Measurements from ENCODE around the gene CD300LD.
"Not testable (repeated sequence)": the region's sequence is repeated elsewhere in the genome, so short reads cannot be mapped to it uniquely, and the experiment has no call there.

Gene CD300LD

DNA sequence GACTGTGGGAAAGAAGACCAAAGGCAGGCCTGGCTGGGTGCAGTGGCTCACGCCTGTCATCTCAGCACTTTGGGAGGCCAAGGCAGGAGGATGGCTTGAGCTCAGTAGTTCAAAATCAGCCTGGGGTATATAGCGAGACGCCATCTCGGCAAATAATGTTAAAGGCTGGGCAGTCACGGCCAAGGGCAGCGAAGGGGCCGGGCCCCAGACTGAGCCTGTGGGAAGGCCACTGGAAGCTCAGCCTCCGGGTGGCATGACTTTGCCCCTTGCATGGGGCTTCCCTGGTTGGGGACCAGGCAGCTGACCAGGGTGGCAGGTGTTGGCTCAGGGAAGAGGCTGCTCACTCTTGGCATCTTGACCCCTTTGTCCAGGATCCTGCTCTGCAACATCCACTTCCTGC, 14.0 kb upstream of the CD300LD start:
- no peak for DNase-seq (ENCODE audit: low read depth in 2 of 2)

DNA sequence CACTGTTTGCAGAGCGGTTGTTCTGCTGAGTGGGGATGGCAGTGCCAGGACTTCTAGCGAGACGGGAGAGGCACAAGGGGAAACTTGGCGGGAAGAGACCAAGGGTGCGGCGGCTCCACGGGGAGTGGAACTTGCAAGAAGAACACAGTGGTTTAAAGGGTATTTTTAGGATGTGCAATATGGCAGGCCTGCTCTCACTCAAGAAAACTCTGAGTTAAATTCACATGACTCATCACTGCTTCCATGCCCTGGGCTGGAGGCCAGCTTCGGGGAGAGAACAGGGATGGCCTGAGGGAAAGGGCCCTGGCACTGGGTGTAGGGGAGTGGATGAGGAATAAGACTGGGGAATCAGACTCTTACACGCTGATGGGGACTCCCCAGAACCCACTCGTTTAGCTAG, 13.3 kb upstream of the CD300LD start:
- DNase-seq (ENCODE audit: low read depth in 2 of 2), result no peak

DNA sequence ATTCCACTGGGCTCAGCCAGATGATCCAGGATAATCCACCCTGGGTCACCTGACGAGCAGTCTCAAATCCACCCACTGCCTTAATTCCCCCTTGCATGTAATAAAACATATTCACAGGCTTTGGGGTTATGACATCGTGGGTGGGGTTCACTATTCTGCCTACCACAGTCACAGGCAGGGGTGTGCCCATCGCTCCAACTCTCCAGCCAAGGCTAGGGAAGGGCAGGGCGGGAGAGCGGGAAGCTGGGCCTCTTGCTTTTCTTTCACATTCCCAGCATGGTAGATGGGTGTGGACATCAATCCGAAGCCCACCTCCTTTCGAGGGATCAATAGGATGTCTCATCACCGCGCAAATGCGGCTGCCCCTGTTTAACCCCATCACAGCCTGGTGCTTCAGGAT, 12.7 kb upstream of the CD300LD start:
- DNase-seq (ENCODE audit: low read depth in 2 of 2), result no peak

DNA sequence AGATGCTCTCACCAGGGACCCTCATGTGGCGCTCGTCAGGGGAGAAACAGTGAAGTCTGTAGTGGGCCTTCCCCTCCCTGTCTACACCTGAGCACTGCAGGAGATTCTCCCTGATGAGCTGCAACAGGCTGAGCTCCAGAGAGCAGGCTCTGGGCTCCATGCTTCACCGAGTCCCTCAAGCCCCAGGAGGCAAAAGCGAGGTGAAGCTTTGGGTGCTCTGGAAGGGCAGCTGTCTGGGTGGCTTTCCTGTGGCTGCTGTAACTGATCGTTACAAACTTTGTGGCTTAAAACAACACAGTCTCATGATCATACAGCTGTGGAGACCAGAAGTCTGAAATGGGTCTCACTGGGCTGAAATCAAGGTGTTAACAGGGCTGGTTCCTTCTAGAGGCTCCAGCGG, 12.1 kb upstream of the CD300LD start:
- DNase-seq (ENCODE audit: low read depth in 2 of 2), result no peak

DNA sequence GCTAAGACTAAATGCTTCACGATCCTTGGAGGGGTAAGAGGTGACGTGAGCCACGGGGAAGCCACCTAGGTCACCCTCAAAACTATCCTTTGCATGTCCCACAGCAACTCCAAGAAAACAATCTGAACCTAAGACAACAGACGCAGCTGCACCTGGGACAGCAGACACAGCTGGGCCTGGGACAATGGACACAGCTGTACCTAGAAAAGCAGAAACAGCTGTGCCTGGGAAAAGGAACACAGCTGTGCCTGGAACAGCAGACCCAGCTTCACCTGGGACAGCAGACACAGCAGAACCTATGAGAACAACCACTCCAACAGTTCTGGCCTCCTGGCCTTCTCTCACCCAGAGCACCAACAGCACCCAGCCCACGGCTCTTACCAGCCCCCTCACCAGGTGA, 11.7 kb upstream of the CD300LD start:
- no peak for DNase-seq (ENCODE audit: low read depth in 2 of 2)

DNA sequence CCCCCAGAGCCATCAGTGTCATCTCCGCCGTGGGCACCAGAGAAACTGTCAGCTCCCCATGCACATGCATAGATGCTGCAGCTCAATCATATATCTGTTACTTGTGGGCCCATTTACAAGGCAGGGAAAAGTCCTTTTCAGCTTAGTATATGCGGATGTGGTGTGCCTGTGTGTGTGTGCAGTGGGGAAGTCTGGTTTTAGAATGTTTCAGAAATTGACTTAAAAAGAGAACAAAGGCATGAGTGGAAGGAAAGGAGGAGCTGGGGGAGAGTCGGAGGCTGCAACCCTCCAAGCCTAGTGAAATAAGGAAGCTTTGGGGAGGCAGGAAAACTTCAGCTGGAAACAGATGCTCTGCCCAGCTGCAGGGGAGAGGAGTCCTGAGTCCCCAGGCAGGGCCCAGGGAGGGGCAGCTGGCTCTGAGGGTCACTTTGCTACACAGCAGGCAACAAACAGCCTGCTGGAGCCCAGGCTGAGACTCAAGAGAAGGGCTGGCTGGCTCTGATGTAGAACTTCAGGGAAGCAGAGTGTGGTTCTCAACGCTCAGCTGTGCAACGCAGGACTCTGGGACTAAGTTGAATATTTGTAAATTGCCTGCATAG, 11.1 kb upstream of the CD300LD start:
- no peak for DNase-seq (ENCODE audit: low read depth in 2 of 2)

DNA sequence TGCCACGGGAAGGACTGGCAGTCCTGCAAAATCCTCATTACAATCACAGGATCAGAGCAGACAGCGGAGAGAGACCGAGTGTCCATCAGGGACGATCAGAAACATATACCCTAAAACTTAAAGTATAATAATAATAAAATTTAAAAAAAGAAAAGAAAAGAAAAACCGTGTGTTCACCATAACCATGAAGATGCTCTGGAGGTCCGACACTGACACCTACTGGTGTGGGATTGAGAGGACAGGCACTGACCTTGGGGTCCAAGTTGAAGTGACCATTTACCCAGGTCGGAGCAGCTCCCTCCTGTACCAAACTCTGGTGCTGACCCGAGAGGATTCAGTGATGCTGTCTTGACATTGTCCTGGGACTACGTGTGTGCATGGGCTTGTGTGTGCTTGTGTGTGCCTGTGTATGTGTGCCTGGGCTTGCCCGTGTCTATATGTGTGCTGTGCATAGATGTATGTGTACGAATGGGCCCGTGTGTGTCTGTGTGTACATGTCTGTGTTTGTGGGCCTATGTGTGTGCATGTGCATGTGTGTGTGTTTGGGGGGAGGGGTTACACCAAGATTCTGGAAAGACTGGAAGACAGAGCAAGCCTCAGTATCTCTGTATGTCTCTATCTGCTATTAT, 10.0 kb upstream of the CD300LD start:
- no peak for DNase-seq (ENCODE audit: low read depth in 2 of 2)

DNA sequence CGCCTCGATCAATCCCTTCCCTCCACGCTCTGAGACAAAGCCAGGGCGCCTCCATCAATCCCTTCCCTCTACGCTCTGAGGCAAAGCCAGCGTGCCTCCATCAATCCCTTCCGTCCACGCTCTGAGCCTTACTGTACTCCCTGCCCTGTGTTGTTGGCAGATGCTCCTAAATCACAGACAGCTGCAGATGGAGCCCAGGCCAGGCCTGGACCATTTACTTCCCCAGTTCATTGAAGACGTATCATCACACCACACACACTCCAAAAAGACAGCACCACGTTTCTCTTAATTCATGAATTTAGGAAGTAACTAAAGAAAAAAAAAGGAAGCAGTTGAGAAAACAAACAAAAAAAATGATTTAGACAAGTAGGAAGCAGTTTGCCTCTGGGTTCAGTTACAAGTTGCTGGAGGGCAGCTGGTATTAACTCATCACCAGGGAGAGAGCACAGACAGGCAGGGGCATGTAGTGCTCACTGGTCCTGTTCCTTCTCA, 7.4 kb upstream of the CD300LD start:
- no peak for DNase-seq (ENCODE audit: low read depth in 2 of 2)

DNA sequence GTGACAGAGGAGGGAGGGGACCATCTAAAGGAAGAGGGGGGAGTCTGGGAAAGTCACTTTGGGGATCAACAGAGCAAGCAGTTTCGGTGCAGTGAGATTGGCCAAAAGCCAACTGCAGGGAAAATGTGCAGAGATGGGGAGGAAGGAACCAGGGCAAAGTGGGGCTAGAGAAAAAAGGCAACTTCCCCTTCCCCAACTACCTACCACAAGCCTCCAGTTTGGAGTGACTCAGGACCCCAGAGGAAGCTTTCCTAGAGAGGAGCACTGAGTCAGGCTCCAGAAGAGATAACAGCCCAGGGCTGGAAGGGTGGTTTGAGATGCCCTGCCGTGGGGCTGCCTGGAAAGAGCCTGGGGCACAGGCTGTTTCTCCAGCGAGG, 6.9 kb upstream of the CD300LD start:
- no peak for DNase-seq (ENCODE audit: low read depth in 2 of 2)

DNA sequence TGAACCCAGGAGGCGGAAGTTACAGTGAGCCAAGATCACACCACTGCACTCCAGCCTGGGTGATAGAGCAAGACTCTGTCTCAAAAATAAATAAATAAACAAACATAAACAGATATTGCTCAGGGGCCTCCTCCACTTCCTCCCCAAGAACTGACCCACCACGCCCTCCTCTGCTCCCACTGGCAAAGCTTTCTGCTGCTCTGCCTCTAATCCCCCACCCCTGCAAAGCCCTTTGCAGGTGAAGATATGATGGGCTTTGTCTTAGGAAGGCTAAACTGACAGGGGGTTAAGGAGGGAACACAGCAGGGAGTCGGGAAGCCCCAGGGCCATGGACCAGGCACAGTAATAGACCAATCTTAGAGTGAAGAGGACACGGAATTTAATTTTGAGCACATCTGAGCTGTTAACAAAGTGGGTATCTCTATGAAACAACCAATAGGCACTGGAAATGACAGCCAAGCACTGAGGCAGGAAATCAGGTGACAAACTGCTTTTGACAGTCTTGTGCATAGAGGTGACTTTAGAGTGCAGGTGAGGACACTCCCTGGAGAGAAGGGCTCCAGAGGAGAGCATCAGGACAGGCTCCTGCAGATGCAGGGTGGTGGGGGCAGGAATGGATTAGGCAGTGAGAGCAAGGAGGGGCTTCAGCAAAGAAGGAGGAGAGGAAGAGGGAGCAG, 6.4 kb upstream of the CD300LD start:
- DNase-seq (ENCODE audit: low read depth in 2 of 2), result no peak

DNA sequence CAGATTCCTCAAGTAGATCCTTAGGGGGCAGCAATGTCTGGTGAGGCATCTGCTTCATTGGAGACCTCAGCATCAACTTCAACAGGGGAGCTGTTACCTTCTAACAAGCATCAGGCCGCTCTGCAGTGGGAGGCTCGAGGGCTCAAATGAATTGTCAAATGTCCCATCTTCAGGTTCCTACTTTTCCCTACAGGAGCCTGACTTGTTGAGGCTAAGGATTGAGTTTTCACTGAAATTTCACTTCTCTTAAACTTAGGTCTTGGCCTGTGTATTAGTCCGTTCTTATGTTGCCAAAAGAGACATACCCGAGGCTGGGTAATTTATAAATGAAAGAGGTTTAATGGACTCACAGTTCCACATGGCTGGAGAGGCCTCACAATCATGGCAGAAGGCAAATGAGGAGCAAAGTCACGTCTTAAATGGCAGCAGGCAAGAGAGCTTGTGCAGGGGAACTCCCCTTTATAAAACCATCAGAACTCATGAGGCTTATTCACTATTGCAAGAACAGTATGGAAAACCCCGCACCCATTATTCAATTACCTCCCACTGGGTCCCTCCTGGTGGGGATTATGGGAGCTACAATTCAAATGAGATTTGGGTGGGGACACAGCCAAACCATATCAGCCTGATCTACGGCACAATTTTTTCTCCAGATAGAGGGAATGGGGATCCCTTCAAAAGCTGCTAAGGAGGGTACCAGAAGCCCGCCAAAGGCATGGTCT, 5.1 kb upstream of the CD300LD start:
- no peak for DNase-seq (ENCODE audit: low read depth in 2 of 2)

DNA sequence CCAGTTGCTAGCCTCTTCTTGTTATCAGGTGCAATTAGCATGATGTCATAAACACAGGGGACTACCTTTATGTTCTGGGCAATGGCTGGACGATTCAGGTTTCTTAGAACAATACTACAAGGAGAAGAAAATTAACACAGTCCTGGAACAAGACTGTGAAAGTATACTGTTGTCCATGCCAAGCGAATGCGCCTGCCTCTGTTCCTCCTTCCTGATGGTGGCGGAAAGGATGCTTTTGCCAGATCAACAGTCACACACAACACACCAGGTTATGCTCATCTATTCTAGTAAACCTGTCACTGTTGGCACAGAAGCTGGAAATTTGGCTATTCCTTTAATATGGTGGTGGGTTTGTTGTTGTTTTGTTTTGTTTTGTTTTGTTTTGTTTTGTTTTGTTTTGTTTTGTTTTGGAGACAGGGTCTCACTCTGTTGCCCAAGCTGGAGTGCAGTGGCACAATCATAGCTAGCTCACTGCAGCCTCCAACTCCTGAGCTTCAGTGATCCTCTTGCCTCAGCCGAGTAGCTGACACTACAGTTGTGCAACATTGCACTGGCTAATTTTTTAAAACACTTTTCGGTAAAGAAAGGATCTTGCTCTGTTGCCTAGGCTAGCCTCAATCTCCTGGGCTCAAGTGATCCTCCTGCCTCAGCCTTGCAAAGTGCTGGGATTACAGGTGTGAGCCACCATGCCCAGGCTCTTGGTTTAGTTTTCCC, 3.1 kb upstream of the CD300LD start:
- DNase-seq (ENCODE audit: low read depth in 2 of 2), result no peak

DNA sequence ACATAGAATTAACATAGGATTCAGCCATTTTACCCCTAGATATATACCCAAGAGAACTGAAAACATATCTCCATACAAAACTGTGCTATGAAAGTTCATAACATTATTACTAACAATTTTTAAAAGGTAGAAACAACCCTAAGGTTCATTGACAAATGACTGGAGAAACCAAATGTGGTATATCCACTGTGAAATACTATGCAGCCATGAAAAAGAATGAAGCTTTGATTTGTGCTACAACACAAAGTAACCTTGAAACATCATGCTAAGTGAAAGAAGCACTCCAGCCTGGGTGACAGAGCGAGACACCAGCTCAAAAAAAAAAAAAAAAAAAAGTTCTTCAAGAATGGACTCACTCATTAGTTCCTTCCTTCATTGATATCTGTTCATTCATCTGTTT, 580 bp downstream of the CD300LD start:
- no peak for DNase-seq (ENCODE audit: low read depth in 2 of 2)

DNA sequence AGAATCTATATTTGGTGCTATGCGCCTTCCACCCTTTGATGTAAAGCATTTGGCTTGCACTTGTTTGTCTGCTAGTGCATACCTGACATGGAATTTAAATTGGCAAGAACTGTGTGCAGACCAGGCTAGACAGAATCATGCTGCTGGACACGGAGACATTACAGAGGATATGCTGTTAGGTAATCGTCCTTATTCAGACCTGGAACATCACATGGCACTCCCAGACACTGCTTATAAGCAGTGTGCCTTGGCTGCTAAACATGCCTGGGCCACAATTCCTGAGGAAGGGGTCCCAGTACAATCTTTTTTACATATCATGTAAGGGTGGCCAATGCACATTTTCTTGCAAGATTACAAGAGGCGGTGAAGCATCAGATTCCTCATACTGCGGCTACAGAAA, 6.4 kb downstream of the CD300LD start:
- no peak for DNase-seq (ENCODE audit: low read depth in 2 of 2)

DNA sequence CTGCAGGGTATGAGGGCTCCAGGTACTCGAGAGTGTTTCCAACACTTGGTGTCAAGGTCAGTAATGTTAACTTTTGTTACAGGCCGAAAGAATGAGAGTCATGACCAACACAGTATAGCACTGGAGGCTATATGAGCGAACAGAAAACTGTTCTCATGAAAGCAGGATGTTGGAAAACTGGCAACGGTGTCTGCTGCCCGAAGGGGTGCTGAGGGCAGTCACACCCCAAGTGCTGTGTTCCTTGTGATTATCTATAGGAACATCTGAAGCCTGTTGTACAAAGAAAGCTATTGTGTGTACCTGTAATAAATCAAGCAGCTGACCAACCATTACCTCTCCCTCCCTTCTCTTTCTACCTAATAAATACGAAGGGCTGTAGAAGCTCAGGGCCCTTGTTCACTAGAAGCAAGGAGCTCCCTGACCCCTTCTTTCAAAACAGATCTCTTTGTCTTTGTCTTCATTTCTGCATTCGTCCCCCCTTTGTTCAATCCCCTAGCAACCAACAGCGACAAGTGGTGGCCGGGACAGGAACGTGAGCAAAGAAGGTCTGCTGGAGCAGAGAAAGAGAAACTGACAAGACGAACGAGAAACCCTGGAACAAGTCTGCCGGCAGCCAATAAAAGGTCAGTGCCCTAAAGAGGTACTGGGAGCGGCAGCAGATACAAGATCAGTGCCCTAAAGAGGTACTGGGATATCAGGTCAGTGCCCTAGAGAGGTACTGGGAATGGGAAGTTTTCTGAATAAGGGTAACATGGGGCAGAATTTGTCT, 7.6 kb downstream of the CD300LD start:
- no peak for DNase-seq (ENCODE audit: low read depth in 2 of 2)

DNA sequence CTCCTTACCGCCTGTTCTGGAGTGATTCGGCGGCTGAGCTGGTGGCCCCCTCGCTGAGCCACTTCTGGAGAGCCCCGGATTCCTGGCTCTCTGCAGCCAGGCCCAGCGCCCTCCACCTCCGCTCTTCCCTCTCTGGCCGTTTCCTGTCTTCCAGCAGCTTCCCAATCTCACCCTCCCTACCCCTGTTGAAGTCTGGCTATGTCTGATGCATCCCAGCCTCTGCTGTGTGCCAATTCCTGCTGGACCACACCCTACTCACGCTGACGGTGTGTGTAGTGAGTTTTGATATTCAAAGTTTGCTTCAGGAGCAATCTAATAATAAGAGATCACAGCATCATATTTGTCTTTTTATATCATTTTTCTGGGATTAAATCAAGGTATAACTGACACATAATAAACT, 9.4 kb downstream of the CD300LD start:
- DNase-seq (ENCODE audit: low read depth in 2 of 2), result no peak

DNA sequence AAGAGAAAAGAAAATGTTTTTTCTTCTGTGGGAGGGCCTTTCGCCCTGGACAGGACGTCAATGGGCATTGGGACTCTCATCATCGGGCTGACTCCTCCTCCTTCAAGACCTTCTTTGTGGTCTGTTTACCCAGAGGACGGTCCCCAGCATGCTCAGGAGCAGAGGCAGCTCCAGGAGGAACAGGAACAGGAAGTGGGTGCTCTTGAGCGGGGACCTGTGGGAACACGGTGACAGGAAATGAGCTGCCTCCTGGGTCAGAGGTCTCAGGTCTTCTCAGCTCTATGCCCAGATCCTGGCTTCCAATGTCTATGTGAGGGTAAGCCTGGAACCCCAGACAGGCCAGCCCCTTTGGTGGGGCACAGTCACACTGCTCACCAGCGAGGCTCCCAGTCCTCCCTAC, 12.2 kb downstream of the CD300LD start:
- no peak for DNase-seq (ENCODE audit: low read depth in 2 of 2)

DNA sequence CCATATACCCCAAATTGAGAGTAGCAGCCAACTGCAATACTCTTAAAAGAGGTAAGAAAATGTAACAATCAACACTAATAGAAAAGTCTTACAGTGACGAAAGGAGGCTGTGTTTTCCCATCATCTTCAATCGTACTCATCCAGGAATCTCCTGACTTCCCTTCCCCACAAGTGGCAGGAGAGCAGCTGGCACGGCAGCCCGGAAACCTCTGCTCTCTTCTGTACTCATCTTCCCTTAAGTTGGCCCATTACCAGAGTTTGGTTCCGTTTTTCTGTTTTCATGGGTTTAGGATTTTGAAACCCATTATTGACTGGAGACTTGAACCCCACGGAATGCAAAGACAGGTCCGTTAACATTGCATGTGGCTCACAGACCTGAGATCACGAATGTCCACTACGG, 13.1 kb downstream of the CD300LD start:
- DNase-seq (ENCODE audit: low read depth in 2 of 2), result no peak

DNA sequence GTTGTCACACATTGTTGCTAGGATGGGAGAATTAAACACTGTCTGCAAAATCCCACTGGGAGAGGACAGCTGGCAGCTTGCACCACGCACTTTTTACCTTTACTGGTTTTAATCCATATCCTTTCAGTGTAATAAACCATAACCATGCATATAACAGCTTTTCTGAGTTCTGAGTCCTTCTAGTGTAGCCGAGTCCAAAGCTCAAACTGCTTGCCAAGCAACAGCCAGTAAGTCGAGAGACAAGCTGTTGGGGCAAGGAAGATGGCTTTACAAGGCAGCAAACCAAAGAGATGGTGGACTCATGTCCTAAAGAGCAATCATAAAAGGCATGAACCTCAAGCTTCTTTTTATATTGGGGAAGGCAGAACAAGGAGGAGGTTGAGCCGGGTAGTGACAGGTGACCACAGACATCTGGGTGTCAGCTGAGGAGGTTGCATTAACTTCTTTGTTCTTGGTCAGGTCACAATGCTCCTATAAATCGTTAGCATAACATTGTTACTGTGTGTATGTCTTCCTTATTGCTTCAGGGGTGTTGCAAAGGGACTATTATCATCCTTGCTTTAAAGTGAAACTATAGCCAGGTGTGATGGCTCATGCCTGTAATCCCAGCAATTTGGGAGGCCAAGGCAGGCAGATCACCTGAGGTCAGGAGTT, 17.5 kb downstream of the CD300LD start:
- DNase-seq (ENCODE audit: low read depth in 2 of 2), result no peak

DNA sequence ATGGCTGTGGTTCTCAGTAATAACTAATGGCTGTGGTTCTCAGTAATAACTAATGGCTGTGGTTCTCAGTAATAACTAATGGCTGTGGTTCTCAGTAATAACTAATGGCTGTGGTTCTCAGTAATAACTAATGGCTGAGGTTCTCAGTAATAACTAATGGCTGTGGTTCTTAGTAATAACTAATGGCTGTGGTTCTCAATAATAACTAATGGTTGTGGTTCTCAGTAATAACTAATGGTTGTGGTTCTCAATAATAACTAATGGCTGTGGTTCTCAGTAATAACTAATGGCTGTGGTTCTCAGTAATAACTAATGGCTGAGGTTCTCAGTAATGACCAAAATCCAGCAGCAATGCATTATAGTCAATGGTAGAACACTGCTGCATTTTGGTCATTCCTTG, 18.4 kb downstream of the CD300LD start:
- not testable (repeated sequence) for DNase-seq (ENCODE audit: low read depth in 2 of 2)

DNA sequence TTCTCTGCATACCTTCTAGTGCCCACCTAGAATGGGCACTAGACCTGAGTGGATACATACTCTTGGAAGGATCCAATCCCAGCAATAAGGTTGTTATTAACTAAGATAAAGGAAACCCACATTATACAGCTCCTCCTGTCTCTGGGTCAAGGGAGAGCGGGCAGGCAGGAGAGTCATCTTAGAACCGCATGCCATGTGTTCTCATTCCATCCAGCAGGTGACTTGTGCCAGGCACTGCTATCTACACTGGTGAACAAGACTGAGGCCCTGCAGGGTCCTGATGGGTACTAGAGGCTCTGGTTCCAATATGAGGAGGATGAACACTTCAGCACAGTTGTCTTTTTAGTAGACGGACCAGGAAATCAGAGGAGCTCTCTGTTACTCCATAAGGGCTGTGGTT, 18.9 kb downstream of the CD300LD start:
- DNase-seq (ENCODE audit: low read depth in 2 of 2), result no peak

All from stimulated activated CD4-positive, alpha-beta T cell treated with anti-CD3 and anti-CD28 coated beads, Interleukin-1b, Interleukin-23, amount 100 ng/mL, for 1 hour (primary cell).